GM18508 (cell line): ENCODE measurements around the gene MFGE8.

Source experiments
- ATAC-seq: cut with Tn5 transposase; IDR thresholded peaks from one replicate; pipeline ENCODE4 v1.9.1; 2021; ENCODE audit warnings: moderate number of reproducible peaks; ENCODE audit not compliant: insufficient read depth, unreplicated experiment

MFGE8 gene

GRCh38 chr15:88876573-88876972, 36.6 kb downstream of the MFGE8 start:
- no peak for ATAC-seq

- ATAC-seq: no peak
These were observed 38.5 kb downstream of the MFGE8 start for GRCh38 chr15:88874684-88875083.

GRCh38 chr15:88874275-88874674, 38.9 kb downstream of the MFGE8 start:
- ATAC-seq: no peak

- ATAC-seq: no peak
These were observed 39.4 kb downstream of the MFGE8 start for GRCh38 chr15:88873786-88874185.

- ATAC-seq: no peak
These were observed 40.5 kb downstream of the MFGE8 start for GRCh38 chr15:88872706-88873105.

- no peak for ATAC-seq
These were observed 41.1 kb downstream of the MFGE8 start for GRCh38 chr15:88872106-88872505.

GRCh38 chr15:88871313-88871712, 41.9 kb downstream of the MFGE8 start:
- ATAC-seq: no peak

- ATAC-seq: no peak
These were observed 46.8 kb downstream of the MFGE8 start for GRCh38 chr15:88866295-88866881.

- ATAC-seq: no peak
These were observed 47.6 kb downstream of the MFGE8 start for GRCh38 chr15:88865498-88866099.

GRCh38 chr15:88864861-88865497, 48.2 kb downstream of the MFGE8 start:
- no peak for ATAC-seq

GRCh38 chr15:88863412-88863811, 49.8 kb downstream of the MFGE8 start:
- no peak for ATAC-seq

GRCh38 chr15:88860212-88860611, 53.0 kb downstream of the MFGE8 start:
- ATAC-seq: no peak

GRCh38 chr15:88859550-88859949, 53.6 kb downstream of the MFGE8 start:
- no peak for ATAC-seq

- ATAC-seq: no peak
These were observed 54.2 kb downstream of the MFGE8 start for GRCh38 chr15:88858934-88859333.

- ATAC-seq: no peak
These were observed 60.7 kb downstream of the MFGE8 start for GRCh38 chr15:88852476-88852875.

GRCh38 chr15:88849376-88850072, 63.7 kb downstream of the MFGE8 start:
- no peak for ATAC-seq
